Measurements from ENCODE around the gene CENPF. TPM values are rescaled to one million over a fixed set of nuclear protein-coding genes. Genes with fewer than 3 reads are reported as not detected.
"Not testable (repeated sequence)": the region's sequence is repeated elsewhere in the genome, so short reads cannot be mapped to it uniquely, and the experiment has no call there.

Gene CENPF
- total RNA-seq, 1 experiment from 2014 or later = 113 TPM

GRCh38 chr1:214604523-214604922, 1.5 kb downstream of the CENPF start:
- Histone ChIP-seq H3K4ac (ENCODE audit: low read depth, low read length) (no peak overlapping the region), H3K4me1 (ENCODE audit: insufficient read depth, low read length) (no peaks in the 10 kb centered on the region), H2AK5ac (ENCODE audit: insufficient read length, low read length) (no peak overlapping the region), H2BK20ac (ENCODE audit: low read depth, low read length, poor library complexity, severe bottlenecking) (no peak overlapping the region), H3K4me2 (ENCODE audit: insufficient read depth, insufficient read length, low read length) (peak overlapping the region; percentile 81), H3K23me2 (ENCODE audit: insufficient read length, low read depth, low read length, poor library complexity, severe bottlenecking) (peaks cover 11% of the 10 kb centered on the region), H3K79me2 (ENCODE audit: insufficient read depth, low read length) (peaks cover 29% of the 10 kb centered on the region; the same call in 1 of the 2 replicates), H4K20me1 (ENCODE audit: control insufficient read depth, insufficient read depth, insufficient read length) (no peaks in the 10 kb centered on the region), H3K56ac (ENCODE audit: insufficient read length, low read depth, low read length) (no peak overlapping the region), H2BK120ac (ENCODE audit: low read depth, low read length, poor library complexity, severe bottlenecking) (no peak overlapping the region), H3K9me3 (ENCODE audit: control insufficient read depth, low read depth, low read length) (no peaks in the 10 kb centered on the region), H3K27ac (ENCODE audit: insufficient read length, low read depth, low read length) (no peak overlapping the region), H3K23ac (ENCODE audit: insufficient read length, low read depth, low read length) (no peak overlapping the region), H3T11ph (ENCODE audit: low read length) (no peak overlapping the region), H2BK5ac (ENCODE audit: insufficient read length, low read length) (no peak overlapping the region), H3K79me1 (ENCODE audit: insufficient read depth, low read depth, low read length, poor library complexity, severe bottlenecking) (no peaks in the 10 kb centered on the region), H2AFZ (ENCODE audit: low read length) (no peak overlapping the region), H4K8ac (replicated peaks; ENCODE audit: insufficient read length, low read depth, low read length) (no peak overlapping the region), H4K5ac (ENCODE audit: insufficient read length, low read depth, low read length) (no peak overlapping the region), H3K14ac (ENCODE audit: insufficient read depth, low read length) (no peak overlapping the region; the same call in 1 of the 2 replicates), H3K18ac (ENCODE audit: insufficient read length, low read depth, low read length) (no peak overlapping the region), H2BK15ac (ENCODE audit: low read depth, low read length) (no peak overlapping the region), H2BK12ac (ENCODE audit: insufficient read length, low read depth, low read length) (no peak overlapping the region), H3K9ac (ENCODE audit: extremely low read depth, insufficient read length, low read length) (peak overlapping the region; percentile 96), H3K27me3 (ENCODE audit: insufficient read depth, low read length) (no peaks in the 10 kb centered on the region), H4K91ac (ENCODE audit: insufficient read length, low read depth, low read length) (no peak overlapping the region)
- TF ChIP-seq, protein P1, sequence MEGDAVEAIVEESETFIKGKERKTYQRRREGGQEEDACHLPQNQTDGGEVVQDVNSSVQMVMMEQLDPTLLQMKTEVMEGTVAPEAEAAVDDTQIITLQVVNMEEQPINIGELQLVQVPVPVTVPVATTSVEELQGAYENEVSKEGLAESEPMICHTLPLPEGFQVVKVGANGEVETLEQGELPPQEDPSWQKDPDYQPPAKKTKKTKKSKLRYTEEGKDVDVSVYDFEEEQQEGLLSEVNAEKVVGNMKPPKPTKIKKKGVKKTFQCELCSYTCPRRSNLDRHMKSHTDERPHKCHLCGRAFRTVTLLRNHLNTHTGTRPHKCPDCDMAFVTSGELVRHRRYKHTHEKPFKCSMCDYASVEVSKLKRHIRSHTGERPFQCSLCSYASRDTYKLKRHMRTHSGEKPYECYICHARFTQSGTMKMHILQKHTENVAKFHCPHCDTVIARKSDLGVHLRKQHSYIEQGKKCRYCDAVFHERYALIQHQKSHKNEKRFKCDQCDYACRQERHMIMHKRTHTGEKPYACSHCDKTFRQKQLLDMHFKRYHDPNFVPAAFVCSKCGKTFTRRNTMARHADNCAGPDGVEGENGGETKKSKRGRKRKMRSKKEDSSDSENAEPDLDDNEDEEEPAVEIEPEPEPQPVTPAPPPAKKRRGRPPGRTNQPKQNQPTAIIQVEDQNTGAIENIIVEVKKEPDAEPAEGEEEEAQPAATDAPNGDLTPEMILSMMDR (conservative IDR thresholded peaks at IDR 0.05) = no peak
- peak overlapping the region; percentile 95 to 98 for H3K4me3 Mint-ChIP-seq
- peaks cover 4 to 7% of the 10 kb centered on the region in 2 experiments; a peak in 4 of 5 replicates for H3K9me3 Mint-ChIP-seq
- H3K4me1 Mint-ChIP-seq = peaks cover 20 to 22% of the 10 kb centered on the region in 2 experiments
- no peak for DNase-seq
- H3K27me3 Mint-ChIP-seq (ENCODE audit: low read depth) = no peaks in the 10 kb centered on the region
- peak overlapping the region in 1 of 3 experiments; percentile 99; a peak in 3 of 7 replicates for H3K27ac Mint-ChIP-seq
- peaks cover 19 to 23% (median 20%) of the 10 kb centered on the region in 3 experiments for H3K36me3 Mint-ChIP-seq (ENCODE audit: insufficient read depth in 1 of 3, low read depth in 3 of 3)

- H3K4me3 Mint-ChIP-seq; H3K4ac ChIP-seq (ENCODE audit: low read depth, low read length); H2AFZ ChIP-seq (ENCODE audit: low read length); H2BK20ac ChIP-seq (ENCODE audit: low read depth, low read length, poor library complexity, severe bottlenecking); H3K27ac Mint-ChIP-seq; H3T11ph ChIP-seq (ENCODE audit: low read length); H3K79me1 ChIP-seq (ENCODE audit: insufficient read depth, low read depth, low read length, poor library complexity, severe bottlenecking); H2AK5ac ChIP-seq (ENCODE audit: insufficient read length, low read length); H3K4me1 ChIP-seq (ENCODE audit: insufficient read depth, low read length); H3K23ac ChIP-seq (ENCODE audit: insufficient read length, low read depth, low read length); H3K14ac ChIP-seq (ENCODE audit: insufficient read depth, low read length); H2BK12ac ChIP-seq (ENCODE audit: insufficient read length, low read depth, low read length); H3K27ac ChIP-seq (ENCODE audit: insufficient read length, low read depth, low read length); H3K4me2 ChIP-seq (ENCODE audit: insufficient read depth, insufficient read length, low read length); H4K20me1 ChIP-seq (ENCODE audit: control insufficient read depth, insufficient read depth, insufficient read length); H4K8ac ChIP-seq (replicated peaks; ENCODE audit: insufficient read length, low read depth, low read length); H3K9me3 ChIP-seq (ENCODE audit: control insufficient read depth, low read depth, low read length); H3K27me3 Mint-ChIP-seq (ENCODE audit: low read depth); H3K27me3 ChIP-seq (ENCODE audit: insufficient read depth, low read length); H3K9ac ChIP-seq (ENCODE audit: extremely low read depth, insufficient read length, low read length); DNase-seq; H3K56ac ChIP-seq (ENCODE audit: insufficient read length, low read depth, low read length); H4K91ac ChIP-seq (ENCODE audit: insufficient read length, low read depth, low read length); H2BK15ac ChIP-seq (ENCODE audit: low read depth, low read length); H2BK5ac ChIP-seq (ENCODE audit: insufficient read length, low read length); H3K9me3 Mint-ChIP-seq; H3K18ac ChIP-seq (ENCODE audit: insufficient read length, low read depth, low read length); H4K5ac ChIP-seq (ENCODE audit: insufficient read length, low read depth, low read length); H2BK120ac ChIP-seq (ENCODE audit: low read depth, low read length, poor library complexity, severe bottlenecking): not testable (repeated sequence)
- peaks cover 35% of the 10 kb centered on the region; the same call in 1 of the 2 replicates for H3K79me2 ChIP-seq (ENCODE audit: insufficient read depth, low read length)
- no CpG with 5 or more reads among the region's 32 CpGs for WGBS (ENCODE audit: extremely low coverage, insufficient read length, low lambda C conversion rate)
- H3K23me2 ChIP-seq (ENCODE audit: insufficient read length, low read depth, low read length, poor library complexity, severe bottlenecking) = peaks cover 11% of the 10 kb centered on the region
- peaks cover 27 to 31% (median 28%) of the 10 kb centered on the region in 3 experiments for H3K36me3 Mint-ChIP-seq (ENCODE audit: insufficient read depth in 1 of 3, low read depth in 3 of 3)
- peaks cover 20 to 22% of the 10 kb centered on the region in 2 experiments for H3K4me1 Mint-ChIP-seq
Observed at GRCh38 chr1:214605484-214605883, 2.5 kb downstream of the CENPF start.

Measured in H9 (cell line).